Body of pancreas (tissue), 4 donors: ENCODE measurements around the gene AGRP.

Experiments used
- POLR2A ChIP-seq, 3 donors: fragments of 450-650 bp; IDR thresholded peaks; one replicate each; pipeline ENCODE4 v1.6.1; 2016; ENCODE audit warnings: antibody characterized with exemption in 3 of 3, mild to moderate bottlenecking in 2 of 3
- TF ChIP-seq, protein P1 (sequence below), 7 experiments: fragments of 450-650 bp in 4 of 7; fragments of 200-600 bp in 3 of 7; sonication (generic) in 3 of 7; IDR thresholded peaks; one replicate each; pipeline ENCODE4 v1.5.1; 2016 to 2019; ENCODE audit warnings: antibody characterized with exemption in 7 of 7

DNA sequence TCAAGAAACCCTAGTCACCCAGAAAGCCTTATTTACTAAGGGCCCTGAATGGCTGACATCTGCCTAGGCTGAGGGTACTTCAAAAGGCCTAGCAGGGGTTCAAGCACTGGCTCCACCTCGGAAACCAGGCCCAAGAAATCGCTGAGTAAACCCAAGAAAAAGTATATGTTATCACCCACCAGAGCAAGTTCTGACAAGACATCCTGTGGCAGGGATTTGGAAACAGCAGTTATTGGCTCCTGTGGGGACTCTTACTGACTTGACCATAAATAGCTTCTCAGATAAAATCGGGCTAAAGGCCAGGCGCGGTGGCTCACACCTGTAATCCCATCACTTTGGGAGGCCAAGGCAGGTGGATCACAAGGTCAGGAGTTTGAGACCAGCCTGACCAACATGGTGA, 14.6 kb downstream of the AGRP start:
- TF ChIP-seq, protein P1, sequence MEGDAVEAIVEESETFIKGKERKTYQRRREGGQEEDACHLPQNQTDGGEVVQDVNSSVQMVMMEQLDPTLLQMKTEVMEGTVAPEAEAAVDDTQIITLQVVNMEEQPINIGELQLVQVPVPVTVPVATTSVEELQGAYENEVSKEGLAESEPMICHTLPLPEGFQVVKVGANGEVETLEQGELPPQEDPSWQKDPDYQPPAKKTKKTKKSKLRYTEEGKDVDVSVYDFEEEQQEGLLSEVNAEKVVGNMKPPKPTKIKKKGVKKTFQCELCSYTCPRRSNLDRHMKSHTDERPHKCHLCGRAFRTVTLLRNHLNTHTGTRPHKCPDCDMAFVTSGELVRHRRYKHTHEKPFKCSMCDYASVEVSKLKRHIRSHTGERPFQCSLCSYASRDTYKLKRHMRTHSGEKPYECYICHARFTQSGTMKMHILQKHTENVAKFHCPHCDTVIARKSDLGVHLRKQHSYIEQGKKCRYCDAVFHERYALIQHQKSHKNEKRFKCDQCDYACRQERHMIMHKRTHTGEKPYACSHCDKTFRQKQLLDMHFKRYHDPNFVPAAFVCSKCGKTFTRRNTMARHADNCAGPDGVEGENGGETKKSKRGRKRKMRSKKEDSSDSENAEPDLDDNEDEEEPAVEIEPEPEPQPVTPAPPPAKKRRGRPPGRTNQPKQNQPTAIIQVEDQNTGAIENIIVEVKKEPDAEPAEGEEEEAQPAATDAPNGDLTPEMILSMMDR (IDR thresholded peaks at IDR 0.05) = no peak
- TF ChIP-seq POLR2A (IDR thresholded peaks at IDR 0.05) = no peak
